ENCODE results near the gene USP15. TPM values are rescaled to one million over a fixed set of nuclear protein-coding genes. Genes with fewer than 3 reads are reported as not detected.

USP15 gene
- total and polyA plus RNA-seq, 2 donors (not counting 3 experiments of a cell fraction or from before 2014, with no cell fraction given) = 20.0 to 61.8 TPM

GRCh38 chr12:62304560-62304959 is 44.4 kb downstream of the USP15 start:
- Histone ChIP-seq H4K20me1 (replicated peaks; ENCODE audit: control insufficient read depth, extremely low read depth, insufficient read depth, low read length) (peaks cover 5% of the 10 kb centered on the region), H3K27me3 (ENCODE audit: control insufficient read depth in 2 of 2, insufficient read depth in 2 of 2, low read length in 2 of 2) (no peaks in the 10 kb centered on the region), H3K79me2 (ENCODE audit: control insufficient read depth, insufficient read depth, low read length) (peaks cover 50% of the 10 kb centered on the region), H3K4me1 (ENCODE audit: control insufficient read depth, extremely low read depth, insufficient read depth, low read length) (no peaks in the 10 kb centered on the region), H2AFZ (ENCODE audit: low read depth, low read length) (no peak overlapping the region), H3K9ac (replicated peaks; ENCODE audit: extremely low read depth, insufficient read depth, low read length) (no peak overlapping the region), H3K9me1 (replicated peaks; ENCODE audit: control insufficient read depth, extremely low read depth, insufficient read depth, low read length) (no peaks in the 10 kb centered on the region), H3K4me2 (ENCODE audit: insufficient read depth, low read length) (no peak overlapping the region), H3K36me3 (ENCODE audit: control insufficient read depth in 2 of 2, extremely low read depth in 1 of 2, insufficient read depth in 2 of 2, low read length in 2 of 2) (peaks cover 2 to 11% of the 10 kb centered on the region in 2 experiments), H3K27ac (ENCODE audit: insufficient read depth, low read depth, low read length) (no peak overlapping the region), H3K9me3 (replicated peaks; ENCODE audit: control insufficient read depth, insufficient read depth, low read length) (no peaks in the 10 kb centered on the region), H3K4me3 (replicated peaks in 1 of 3; ENCODE audit: insufficient read depth in 1 of 3, low read depth in 1 of 3, low read length in 3 of 3) (no peak overlapping the region)
- DNase-seq (ENCODE audit: low read depth, low spot score) (no peak), FAIRE-seq (no peak)
- intact Hi-C loops (cut with micrococcal nuclease) (no loop called here), dilution Hi-C loops (cut with MboI; ENCODE audit: extremely low pct_ligation_motif_present, low sequenced_read_pairs) (no loop called here)
- ChIA-PET POLR2A (no interaction called here), CTCF (no interaction called here)
- BruUV-seq (replicated peaks) = no TSS peak
- TF ChIP-seq JUN (IDR thresholded peaks at IDR 0.05; ENCODE audit: borderline replicate concordance, insufficient read depth, insufficient read length, low read depth) = no peak
- TF ChIP-seq GATA2 (IDR thresholded peaks at IDR 0.05; ENCODE audit: insufficient read depth, insufficient read length, low read depth, low read length) = no peak
- no peak for TF ChIP-seq EZH2 (IDR thresholded peaks at IDR 0.05; ENCODE audit: borderline replicate concordance, low read depth, low read length, severe bottlenecking)
- no peak for TF ChIP-seq MYC (IDR thresholded peaks at IDR 0.05; ENCODE audit: low read depth, low read length)
- TF ChIP-seq FOS (IDR thresholded peaks at IDR 0.05; ENCODE audit: borderline replicate concordance, insufficient read depth, low read length) = no peak
- TF ChIP-seq, protein P1, sequence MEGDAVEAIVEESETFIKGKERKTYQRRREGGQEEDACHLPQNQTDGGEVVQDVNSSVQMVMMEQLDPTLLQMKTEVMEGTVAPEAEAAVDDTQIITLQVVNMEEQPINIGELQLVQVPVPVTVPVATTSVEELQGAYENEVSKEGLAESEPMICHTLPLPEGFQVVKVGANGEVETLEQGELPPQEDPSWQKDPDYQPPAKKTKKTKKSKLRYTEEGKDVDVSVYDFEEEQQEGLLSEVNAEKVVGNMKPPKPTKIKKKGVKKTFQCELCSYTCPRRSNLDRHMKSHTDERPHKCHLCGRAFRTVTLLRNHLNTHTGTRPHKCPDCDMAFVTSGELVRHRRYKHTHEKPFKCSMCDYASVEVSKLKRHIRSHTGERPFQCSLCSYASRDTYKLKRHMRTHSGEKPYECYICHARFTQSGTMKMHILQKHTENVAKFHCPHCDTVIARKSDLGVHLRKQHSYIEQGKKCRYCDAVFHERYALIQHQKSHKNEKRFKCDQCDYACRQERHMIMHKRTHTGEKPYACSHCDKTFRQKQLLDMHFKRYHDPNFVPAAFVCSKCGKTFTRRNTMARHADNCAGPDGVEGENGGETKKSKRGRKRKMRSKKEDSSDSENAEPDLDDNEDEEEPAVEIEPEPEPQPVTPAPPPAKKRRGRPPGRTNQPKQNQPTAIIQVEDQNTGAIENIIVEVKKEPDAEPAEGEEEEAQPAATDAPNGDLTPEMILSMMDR (IDR thresholded peaks at IDR 0.05; ENCODE audit: extremely low read depth in 1 of 2, insufficient read depth in 1 of 2, low read depth in 1 of 2, low read length in 2 of 2) = no peak
- no peak for TF ChIP-seq POLR2AphosphoS5 (IDR thresholded peaks at IDR 0.05; ENCODE audit: insufficient read depth, low read depth, low read length)
- no peak for TF ChIP-seq POLR2A (IDR thresholded peaks at IDR 0.05; ENCODE audit: low read depth, low read length)
- TF ChIP-seq MAX (IDR thresholded peaks at IDR 0.05; ENCODE audit: insufficient read depth, insufficient read length) = no peak

Measured in endothelial cell of umbilical vein (primary cell).